GM18868 (cell line): ENCODE results near the gene NRARP.

Source experiments
- ATAC-seq: cut with Tn5 transposase; IDR thresholded peaks from one replicate; pipeline ENCODE4 v1.9.1; 2021; ENCODE audit warnings: mild to moderate bottlenecking, moderate library complexity; ENCODE audit not compliant: unreplicated experiment

NRARP gene

DNA sequence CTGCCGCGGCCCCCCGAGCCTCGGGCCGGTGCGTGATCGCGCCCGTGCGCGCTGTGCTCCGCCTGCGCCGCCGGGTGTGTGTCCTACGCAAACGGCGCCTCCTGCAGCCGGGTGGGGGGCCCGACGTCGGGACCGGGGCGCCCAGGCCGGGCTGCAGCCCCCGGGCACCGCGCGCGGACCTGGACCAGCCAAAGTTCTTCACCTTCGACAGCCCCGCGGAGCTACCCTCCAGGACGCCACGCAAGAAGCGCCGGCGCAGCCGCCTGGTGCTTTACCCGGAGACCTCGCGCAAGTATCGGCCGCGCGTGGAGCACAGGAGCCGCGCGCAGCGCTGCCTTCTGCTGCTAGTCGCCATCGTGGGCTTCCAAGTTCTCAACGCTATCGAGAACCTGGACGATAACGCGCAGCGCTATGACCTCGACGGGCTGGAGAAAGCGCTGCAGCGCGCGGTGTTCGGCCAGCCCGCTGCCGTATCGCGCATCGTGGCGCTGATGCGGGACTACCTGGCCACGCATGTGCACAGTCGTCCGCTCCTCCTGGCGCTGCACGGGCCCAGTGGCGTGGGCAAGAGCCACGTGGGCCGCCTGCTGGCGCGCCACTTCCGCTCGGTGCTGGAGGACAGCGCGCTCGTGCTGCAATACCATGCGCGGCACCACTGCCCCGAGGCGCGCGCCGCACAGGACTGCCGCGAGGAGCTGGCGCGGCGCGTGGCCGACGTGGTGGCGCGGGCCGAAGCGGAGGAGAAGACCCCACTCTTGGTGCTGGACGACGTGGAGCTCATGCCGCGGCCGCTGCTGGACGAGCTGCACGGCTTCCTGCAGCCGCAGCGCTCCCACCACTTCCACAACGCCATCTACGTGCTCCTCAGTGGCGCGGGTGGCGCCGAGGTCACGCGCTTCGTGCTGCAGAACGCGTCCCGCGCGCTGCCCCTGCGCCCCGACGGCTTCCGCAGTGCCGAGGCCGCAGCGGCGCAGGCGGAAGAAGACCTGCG lies 23.1 kb downstream of the NRARP start:
- no peak for ATAC-seq

DNA sequence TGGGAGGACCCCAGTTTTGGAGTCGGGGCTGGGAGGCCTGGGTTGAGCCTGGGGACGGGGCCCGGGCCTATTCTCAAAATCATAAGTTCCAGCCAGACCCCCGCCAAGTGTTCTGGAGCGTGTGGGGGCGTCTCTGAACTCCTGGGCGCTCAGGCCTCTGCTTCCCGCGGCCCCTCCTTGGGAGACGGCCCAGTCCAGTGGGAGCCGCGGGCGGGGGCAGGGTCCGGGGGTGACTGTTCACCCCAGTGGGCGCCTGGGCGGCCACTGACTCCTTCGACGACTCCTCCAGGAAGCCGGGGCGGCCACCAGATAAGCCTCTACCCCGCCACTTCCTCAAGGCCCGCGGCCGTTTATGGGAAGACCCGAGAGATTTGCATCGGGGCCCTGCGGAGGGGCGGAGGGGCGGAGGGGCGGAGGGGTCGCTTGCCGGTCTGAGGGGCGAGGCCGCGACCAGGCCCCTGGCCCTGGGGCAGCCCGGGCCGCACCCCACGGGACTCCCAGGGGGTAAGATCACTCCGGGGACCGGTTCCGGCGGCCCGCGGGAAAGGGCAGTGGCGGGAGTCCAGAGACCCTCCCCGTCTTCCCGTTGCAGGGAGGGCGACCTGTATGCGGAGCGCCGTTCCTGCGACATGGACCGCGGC lies 23.9 kb downstream of the NRARP start:
- peak; percentile 8 for ATAC-seq

DNA sequence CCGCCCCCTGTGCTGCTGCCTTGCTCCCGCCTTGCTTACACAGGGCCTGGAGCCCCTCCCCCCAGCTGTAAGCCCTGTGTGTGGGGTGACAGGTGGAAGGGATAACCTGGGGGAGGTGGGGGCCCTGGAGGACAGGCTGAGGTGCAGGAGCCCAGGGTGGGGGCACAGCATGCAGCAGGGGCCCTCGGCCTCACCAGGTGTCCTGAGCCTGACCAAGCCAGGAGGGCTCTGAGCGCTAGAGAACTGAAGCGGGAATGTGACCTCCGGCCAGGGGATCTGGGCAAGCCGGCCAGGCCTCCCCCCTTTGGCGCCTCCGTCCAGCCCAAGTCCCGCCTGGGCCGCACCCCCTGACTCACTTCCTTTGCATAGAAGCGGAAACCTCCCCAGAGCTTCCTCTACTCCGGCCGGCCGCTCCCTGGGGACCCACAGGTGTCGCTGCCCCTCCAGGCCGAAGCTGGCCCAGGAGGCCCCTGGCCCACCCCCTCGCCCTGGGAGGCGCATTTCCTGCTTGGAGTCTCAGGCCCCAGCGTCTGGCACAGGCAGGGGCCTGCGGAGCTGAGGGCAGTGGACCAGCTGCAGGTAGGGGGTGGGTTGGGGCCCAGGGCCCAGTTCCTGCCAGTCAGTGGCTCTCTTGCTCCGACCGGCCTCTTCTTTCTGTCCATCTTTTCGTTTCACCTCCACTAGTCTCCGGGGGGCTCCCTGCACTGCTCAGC lies 24.6 kb downstream of the NRARP start, which contains the start of gene TOR4A:
TOR4A (plus strand) TSS at position 398 of the 713 bp plus-strand sequence. CDS start 964 bp downstream, outside the sequence.
- ATAC-seq = peak; percentile 70

DNA sequence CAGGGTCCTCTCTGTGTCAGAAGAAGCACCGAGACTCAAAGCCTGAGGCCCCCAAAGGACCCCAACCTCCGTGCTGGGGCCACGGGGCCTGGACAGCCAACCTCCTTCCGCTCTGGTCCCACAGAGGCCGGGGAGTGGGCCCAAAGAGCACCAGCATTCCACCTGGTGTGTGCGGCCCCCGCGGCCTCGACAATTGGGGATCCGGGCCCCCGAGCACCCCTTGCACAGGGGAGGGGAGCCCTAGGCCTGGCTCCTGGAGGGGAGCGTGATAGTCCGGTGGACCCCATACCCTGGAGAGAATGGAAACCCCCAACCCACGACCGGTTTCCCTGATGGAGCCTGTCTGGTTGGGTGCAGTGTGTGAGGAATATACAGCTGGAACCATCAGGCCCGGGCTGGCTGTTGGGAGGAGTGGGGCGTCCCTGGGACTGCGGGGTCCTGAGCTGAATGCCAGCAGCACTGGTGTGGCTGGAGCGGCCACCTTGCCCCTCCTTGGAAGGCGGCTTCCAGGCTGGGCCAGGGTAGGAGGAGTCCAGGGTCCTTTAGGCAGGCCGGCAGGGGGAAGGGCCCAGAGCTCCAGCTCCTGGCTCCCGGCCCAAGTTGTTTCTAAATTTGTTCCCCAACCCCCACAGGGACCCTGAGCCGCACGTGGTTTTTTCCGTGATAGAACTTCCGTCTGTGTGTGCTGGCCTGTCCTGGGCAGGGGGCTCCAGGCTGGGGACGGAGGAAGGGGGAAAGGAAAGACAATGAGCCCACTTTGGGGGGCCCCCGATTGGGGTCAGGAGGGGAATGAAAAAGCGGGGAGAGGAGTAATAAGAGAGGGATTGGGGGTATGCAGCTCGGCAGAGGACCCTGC lies 25.4 kb downstream of the NRARP start:
- no peak for ATAC-seq

DNA sequence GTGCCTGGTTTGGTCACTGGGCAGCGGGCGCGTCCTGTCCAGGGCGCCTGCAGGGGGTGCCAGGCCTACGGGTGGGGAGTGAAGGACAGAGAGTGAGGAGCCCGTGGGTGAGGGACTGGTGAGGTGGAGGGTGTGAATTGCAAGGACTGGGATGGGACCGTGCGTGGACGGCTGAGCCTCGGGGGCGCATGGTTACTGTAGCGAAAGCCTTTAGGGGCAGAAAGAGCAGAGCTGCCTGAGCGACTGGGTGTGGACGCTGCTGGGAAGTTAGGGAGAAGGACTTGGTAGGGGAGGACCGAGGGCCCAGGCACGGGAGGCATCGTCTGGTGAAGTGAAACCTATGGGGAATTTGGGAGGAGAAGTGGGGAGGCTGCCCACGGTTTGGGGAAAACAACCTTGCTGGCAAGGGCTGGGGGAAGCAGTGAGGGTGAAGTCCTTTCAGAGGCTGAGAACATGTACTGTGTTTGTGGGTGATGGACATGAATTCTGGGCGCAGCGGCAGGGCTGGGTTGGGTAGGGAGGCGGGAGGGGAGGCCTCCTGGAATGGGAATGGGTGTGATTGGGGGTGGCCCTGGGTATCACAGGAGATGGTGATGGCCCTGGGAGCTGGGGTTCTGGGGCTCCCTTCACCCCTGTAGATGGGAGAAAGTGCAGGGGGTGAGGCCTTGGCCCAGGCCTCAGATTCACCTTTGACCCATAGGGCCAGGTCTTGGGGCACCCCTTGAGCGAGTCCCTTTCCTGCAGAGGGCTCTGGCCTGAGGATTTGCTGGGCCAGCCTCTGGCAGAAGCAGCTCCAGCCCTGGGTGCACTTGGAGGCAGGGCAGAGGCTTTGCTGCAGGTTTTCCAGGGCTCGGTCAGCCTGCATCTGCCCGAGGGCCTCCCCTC lies 26.2 kb downstream of the NRARP start:
- no peak for ATAC-seq

DNA sequence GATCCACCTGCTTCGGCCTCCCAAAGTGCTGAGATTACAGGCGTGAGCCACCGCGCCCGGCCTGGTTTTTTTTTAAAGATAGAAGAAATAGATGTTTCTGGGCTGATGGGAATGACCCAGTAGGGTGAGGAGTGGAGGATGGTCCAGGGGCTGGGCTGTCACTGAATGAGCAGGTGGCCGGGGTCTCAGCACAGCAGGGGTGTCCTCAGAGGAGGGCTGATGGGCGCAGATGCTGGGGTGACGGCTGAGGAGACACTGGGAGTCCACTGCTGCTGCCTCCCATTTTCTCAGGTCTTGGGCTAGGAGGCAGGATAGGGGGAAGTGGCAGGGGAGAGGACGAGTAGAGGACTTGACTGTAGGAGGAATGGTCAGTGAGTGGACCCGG lies 26.9 kb downstream of the NRARP start:
- ATAC-seq = no peak

DNA sequence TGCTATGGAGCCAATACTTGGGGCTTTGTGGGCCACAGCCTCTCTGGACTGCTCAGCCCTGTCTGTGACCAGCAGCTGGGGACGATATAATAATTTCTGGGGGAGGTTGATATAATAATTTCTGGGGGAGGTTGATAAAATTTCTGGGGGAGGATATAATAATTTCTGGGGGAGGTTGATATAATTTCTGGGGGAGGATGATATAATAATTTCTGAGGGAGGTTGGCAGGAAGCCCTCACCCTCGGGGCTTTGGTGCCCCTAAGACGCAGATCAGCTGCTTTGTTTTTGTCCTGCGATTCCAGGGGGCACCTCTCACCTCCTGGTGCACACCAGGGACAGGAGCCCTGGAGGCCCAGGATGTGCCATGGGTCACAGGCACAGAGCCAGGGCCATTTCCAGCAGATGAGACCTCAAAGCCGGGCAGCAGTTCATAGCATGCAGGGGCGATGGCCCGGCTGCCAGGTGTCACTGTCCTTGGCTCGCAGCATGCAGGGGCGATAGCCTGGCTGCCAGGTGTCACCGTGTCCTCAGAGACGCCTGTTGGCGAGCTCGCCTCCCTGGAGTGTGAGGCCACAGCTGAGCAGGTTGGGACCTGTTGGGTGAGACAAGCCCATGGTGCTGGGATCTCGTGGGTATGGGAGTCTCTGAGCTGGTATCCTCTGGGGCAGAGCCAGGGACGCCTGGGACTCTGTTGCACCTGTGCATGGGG lies 28.3 kb downstream of the NRARP start:
- ATAC-seq = no peak

DNA sequence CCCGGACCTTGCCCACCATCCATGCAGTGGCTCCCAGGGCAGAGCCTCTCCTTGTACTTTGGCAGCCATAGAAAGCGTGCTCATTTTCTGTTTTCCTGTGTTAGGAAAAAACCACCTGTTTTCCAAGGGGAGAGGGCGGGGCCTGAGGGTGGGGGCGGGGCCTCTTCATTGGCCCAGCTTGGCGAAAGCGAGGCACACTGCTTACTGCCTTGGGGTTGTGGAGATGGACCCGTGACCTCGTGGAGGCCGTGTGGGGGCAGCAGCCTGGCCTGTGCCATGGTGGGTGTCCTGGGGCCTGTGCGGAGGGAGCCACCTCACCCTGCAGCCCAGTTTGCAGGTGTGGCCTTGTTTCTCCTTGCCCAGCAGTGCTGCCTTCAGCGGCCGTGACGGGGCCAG lies 29.0 kb downstream of the NRARP start:
- ATAC-seq = no peak

DNA sequence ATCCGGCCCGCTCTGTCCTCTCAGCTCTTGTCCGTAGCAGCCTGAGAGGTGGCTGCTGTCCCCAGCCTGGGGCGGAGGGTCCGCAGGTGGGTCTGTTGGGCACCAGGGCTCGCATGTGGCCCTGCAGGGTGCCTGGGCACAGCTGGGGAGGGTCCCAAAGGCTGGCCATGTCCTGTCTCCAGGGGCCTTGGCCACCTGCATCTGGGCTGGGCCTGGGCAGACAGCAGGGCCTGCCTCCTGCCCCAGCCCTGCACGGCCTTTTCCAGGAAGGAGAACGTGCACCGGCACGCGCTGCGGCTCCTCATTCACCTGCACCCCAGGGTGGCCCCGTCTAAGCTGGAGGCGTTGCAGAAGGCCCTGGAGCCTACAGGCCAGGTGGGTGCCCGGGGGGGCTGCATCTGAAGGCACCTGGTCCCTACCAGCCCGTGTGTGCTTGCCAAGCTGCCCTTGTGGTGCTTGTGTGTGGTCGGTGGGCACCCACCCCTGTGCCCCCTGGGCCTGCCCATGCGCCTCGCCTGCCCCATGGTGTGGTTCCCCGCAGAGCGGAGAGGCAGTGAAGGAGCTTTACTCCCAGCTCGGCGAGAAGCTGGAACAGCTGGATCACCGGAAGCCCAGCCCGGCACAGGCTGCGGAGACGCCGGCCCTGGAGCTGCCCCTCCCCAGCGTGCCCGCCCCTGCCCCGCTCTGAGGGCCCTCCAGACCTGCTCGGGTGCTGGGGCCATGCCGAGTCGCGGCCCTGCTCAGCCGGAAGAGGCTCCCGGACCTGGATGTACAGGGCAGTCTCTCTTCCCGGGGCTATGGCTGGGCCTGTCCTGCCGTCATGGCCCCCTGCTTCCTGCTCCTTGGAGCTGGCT lies 29.6 kb downstream of the NRARP start:
- no peak for ATAC-seq

DNA sequence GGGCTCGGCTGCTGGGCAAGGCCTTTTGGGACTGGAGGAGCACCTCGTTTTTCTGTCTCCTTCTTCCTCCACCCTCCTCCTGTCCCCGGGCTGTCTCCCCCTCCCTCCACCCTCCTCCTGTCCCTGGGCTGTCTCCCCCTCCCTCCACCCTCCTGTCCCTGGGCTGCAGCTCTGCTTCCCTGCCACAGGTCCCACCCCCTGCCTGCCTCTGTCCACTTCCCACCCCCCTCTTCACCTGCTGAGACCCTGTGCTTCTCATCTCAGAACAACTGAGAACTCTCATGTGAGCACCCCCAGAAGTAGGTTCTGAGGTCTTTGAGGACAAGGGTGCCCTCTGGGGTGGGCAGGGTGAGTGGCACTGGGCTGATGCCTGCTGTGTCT lies 30.4 kb downstream of the NRARP start:
- ATAC-seq = no peak

DNA sequence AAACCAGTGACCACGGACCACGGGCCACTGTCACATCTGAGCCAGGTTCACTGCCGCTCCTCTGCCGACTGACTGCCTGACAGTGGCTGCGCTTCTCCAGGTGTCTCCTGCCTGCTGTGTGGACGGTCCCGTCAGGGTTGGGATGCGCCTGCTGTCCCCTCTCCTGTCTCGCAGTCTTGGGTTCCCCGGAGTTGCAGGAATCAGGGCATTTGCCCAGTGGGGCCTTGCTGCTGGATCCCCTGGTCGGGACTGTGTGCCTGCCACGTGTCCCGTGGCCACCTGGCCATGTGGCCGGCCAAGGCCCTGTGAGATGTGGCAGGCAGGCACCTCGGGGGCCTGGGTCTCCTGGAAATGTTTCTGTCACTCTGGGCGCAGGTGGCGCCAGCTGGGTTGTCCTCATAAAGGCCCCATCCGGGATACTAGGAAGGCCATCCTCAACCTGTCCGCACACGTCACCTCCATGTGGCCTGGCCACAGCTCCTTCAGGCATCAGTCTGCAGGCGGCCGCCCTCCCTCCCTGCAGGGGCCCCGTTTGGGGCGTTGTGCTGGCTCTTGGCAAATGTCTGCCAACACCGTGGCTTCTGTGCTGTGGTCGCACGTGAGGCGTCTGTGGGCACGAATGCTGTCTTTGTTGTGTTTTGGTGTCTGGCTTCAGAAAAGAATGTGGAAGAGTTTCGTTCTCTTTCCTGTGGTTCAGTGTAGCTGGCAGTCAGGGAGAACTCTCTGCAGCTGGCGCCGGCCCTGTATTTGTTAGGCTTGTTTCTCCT lies 31.0 kb downstream of the NRARP start:
- ATAC-seq = no peak

DNA sequence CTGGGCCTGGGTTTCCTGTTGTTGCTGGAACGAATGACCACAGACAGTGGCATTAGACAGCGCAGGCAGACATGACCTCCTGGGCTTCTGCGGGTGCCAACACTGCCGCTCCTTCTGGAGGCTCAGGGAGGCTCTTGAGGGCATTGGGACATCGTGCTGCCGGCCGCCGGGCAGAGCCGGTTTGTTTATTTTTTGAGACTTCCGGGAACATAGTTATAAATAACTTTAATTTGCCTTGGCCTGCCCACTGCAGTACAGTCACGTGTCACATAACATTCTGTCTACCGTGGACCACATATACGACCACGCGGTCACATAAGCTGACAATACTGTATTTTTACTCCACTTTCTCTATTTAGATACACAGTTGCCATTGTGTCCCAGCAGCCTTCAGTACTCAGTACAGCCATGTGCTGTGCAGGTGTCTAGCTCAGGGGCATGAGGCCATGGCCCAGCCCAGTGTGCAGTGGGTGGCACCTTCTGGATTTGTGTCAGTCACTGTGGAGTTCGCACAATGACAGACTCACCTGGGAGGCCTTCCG lies 32.8 kb downstream of the NRARP start:
- ATAC-seq = no peak

DNA sequence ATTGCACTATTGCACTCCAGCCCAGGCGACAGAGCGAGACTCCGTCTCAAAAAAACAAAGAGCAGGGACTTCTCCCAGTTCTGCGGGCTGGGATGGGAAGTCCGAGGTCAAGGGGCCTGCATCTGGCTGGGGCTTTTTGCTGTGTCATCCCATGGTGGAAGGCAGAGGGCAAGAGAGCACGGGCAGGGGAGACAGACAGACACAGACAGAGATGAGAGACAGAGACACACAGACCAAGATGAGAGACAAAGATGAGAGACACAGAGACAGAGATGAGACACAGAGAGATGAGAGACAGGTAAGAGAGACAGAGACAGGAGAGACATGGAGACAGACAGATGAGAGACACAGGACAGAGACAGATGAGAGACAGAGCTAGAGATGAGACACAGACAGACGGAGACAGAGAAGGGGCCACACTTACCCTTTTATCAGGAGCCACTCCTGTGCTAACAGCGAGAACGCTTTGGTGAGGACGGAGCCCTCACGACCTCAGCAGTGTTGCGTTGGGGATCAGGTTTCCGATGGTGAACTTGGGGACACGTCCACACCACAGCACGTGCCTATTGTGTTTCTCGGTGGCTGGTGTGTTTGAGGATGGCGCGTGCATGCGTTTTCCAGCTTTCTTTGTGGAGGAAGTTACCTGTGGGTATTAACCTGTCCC lies 33.4 kb downstream of the NRARP start:
- no peak for ATAC-seq

DNA sequence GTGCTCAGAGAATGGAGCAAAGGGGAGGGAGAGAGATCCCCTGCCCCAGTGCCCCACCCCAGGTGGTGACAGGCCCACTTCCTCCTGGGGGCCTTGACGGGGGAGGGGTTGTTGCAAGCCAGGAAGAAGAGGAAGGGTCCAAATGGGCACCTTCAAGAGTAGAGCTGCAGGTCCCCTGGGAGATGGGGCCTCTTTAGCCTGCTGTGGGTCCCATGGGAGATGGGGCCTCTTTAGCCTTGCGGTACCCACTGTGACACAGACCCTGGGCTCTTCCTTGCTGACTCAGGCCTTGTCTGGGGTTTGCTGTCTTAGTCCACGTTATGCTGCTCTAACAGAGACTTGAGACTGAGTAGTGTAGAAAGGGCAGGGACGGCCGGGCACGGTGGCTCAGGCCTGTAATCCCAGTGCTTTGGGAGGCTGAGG lies 34.1 kb downstream of the NRARP start:
- peak; percentile 53 for ATAC-seq

DNA sequence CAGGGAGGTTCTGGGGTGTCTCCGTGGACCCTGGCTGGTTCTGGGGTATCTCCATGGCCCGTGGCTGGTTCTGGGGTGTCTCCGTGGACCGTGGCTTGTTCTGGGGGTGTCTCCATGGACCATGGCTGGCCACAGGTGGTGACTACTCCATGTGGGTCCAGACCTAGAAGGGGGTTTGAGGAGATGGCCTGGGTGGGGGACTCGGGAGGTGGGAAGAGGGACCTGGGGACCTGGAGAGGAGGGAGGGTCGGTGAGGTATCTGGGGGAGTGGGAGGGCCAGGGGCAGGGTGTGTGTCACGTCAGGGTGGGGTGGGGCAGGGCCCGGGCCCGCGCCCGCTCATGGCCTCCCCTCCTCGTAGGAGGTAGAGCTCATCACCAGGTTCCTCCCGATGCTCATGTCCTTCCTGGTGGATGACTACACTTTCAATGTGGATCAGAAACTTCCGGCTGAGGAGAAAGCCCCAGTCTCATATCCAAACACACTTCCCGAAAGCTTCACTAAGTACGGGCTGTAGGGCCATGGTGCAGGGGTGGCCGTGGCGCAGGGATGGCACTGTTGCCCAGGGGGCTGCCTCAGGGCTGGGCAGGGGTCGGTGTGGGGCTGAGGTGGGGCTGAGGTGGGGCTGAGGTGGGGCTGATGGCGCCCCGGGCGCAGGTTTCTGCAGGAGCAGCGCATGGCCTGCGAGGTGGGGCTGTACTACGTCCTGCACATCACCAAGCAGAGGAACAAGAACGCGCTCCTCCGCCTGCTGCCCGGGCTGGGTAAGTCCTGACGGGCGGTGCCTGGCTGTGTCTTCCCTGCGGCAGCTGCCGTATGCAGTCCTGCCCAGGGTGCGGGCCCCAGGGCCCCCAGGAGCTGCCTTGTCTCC lies 35.3 kb downstream of the NRARP start:
- ATAC-seq = no peak

DNA sequence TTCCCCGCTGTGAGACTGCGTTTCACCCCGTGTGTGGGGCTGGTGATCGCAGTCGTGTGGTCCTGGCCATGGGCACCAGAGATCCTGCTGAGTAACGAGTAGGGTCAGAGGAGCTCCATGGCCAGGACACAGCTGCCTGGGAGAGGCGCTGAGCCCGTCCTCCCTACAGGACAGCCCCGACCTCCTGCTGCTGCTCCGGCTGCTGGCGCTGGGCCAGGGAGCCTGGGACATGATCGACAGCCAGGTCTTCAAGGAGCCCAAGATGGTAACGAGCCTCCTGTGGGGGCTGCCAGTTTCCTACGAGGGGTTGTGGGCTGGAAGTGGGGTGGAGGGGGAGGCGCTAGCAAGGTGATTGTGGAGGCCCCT lies 35.9 kb downstream of the NRARP start:
- ATAC-seq = no peak
